ENCODE measurements around the gene DAPK1.

DNA sequence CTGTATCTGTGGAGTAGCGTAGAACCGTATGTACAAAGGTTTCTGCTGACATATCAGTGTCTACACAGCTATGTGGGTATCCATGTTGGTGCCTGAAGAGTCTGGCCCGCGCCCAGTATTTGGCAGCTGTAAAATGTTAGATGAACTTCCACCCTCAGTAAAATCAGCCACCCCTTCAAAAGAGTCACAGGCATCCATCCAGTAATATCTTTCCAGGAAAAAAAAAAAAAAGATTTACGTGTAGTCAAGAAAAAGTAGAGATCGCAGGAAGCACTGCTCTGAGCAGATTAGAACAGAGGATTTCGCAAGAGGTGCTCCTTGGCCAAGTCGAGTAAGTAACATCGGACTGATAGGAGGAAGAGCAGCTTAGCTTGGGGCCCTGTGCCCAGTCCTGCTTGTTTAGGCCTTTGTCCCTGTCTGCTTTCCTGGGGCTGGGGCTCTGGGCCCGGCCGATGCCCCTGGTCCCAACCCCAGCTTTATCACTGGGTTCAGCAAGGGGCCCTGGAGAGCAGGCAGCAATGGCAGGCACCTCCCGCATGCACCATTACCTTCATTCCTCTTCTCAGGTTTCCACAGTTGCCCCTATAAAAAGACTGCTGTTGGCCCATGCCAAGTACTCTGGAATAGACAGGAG lies 21.2 kb downstream of the DAPK1 start:
- TF ChIP-seq, protein P1, sequence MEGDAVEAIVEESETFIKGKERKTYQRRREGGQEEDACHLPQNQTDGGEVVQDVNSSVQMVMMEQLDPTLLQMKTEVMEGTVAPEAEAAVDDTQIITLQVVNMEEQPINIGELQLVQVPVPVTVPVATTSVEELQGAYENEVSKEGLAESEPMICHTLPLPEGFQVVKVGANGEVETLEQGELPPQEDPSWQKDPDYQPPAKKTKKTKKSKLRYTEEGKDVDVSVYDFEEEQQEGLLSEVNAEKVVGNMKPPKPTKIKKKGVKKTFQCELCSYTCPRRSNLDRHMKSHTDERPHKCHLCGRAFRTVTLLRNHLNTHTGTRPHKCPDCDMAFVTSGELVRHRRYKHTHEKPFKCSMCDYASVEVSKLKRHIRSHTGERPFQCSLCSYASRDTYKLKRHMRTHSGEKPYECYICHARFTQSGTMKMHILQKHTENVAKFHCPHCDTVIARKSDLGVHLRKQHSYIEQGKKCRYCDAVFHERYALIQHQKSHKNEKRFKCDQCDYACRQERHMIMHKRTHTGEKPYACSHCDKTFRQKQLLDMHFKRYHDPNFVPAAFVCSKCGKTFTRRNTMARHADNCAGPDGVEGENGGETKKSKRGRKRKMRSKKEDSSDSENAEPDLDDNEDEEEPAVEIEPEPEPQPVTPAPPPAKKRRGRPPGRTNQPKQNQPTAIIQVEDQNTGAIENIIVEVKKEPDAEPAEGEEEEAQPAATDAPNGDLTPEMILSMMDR (IDR thresholded peaks at IDR 0.05; ENCODE audit: borderline replicate concordance, extremely low read depth, low read length, poor library complexity, severe bottlenecking): no peak
- no peak for TF ChIP-seq EZH2 (IDR thresholded peaks at IDR 0.05; ENCODE audit: borderline replicate concordance, low read depth, low read length, severe bottlenecking)

All from DND-41 (cell line).